ENCODE measurements around the gene BRAT1. TPM values are rescaled to one million over a fixed set of nuclear protein-coding genes. Genes with fewer than 3 reads are reported as not detected.
A peak's percentile ranks its signal among the peaks of the same experiment; 100 is the strongest.

BRAT1 gene
- total and polyA plus RNA-seq, 5 donors from 2014 or later: 21.4 to 36.6 (median 31.3) TPM

DNA sequence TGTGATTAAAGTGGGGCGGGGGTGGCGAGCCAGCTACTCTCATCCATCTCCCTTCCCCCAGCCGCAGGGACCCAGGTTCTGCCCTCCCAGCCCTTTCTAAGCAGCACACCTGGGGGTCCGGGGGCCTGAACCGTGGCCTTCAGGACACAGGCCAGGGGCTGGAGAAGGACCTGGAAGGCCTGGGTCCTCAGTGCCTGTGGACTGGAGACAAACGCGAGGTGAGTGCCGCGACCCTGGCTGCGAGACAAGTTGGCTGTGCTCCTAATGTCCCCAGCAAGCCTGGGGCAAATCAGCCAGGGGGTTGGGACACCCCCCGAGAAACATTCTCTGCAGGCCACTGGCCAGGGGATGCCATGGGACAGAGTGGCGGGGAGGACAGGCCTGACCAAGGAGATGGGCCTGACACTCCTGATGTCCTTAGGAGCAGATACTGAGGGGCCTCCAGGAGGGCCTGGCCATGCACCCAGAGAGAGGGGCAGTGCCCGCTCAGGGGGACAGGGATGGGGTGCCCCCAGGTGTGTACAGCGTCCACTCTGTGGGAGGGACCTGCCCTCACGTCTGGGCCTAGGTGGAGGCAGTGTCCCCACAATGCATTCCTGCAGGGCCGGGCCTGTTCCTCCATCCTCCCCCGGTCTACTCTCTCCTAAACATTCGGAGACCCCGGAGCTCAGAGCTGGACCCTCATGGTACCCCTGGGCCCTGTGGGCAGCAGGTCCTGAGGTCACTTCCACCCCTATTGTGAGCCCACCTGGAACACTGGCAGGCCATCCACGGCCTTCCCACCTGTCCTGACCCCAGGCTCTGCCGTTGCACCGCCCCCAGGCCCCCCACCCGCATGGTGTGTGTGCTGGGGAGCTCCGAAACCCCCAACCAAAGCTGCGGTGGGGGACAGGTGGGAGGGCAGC lies 13.1 kb downstream of the BRAT1 start:
- DNase-seq: peak in 1 of 3 donors; percentile 21
- ATAC-seq (ENCODE audit: low read depth in 2 of 2): no peak
- Mint-ChIP-seq H3K9me3 (peaks cover 0 to 10% (median 0%) of the 10 kb centered on the region in 7 donors), H3K36me3 (no peaks in the 10 kb centered on the region), H3K27me3 (no peaks in the 10 kb centered on the region), H3K4me1 (no peaks in the 10 kb centered on the region), H3K4me3 (no peak overlapping the region), H3K27ac (peak overlapping the region in 1 of 3 donors; percentile 66)
- H3K9me3 ChIP-seq (ENCODE audit: control insufficient read depth in 2 of 2, low read length in 2 of 2): no peaks in the 10 kb centered on the region
- H3K27ac ChIP-seq (ENCODE audit: insufficient read depth, low read length, poor library complexity, severe bottlenecking): no peak overlapping the region
- no peaks in the 10 kb centered on the region for H3K4me1 ChIP-seq (ENCODE audit: control insufficient read depth, insufficient read depth, low read length, poor library complexity, severe bottlenecking)
- no peak overlapping the region for H3K4me3 ChIP-seq (ENCODE audit: low read depth, low read length)
- H3K27me3 ChIP-seq (ENCODE audit: control insufficient read depth, insufficient read depth, low read length): no peaks in the 10 kb centered on the region
- peaks cover 27% of the 10 kb centered on the region for H3K36me3 ChIP-seq (ENCODE audit: control insufficient read depth, insufficient read depth, low read length)

DNA sequence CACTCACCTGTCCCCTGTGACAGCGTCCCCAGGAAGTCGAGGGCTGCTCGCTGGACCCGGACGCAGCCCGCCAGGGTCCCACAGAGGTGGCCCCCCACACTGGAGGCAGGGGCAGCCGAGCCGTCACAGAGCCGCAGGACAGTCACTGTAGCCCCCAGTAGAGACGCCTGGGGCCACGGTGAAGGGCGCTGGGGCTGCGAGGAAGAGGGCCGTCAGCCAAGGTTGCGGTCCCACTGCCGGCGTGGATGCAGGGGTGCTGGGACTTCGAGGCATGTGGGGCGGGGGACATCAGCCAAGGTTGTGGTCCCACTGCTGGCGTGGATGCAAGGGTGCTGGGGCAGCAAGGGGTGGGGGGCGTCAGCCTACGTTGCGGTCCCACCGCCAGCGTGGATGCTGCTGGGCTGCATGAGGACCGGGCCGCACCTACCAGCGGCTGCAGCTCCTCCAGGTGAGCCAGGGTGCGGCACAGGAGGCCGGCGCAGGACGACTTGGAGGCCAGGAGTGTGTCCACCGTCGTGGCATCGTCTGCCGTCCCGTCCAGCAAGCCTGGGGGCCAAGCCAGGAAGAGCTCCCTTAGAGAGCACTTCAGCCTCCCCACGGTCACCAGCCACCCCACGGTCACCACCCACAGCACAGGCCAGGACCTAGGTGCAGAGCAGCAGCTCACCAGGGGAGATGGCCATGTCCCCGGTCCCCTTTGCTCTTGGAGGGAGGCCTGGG lies 13.9 kb downstream of the BRAT1 start:
- Histone ChIP-seq H3K27ac (ENCODE audit: insufficient read depth, low read length, poor library complexity, severe bottlenecking) (no peak overlapping the region), H3K9me3 (ENCODE audit: control insufficient read depth in 2 of 2, low read length in 2 of 2) (no peaks in the 10 kb centered on the region), H3K36me3 (ENCODE audit: control insufficient read depth, insufficient read depth, low read length) (peaks cover 21% of the 10 kb centered on the region), H3K4me3 (ENCODE audit: low read depth, low read length) (no peak overlapping the region), H3K4me1 (ENCODE audit: control insufficient read depth, insufficient read depth, low read length, poor library complexity, severe bottlenecking) (no peaks in the 10 kb centered on the region), H3K27me3 (ENCODE audit: control insufficient read depth, insufficient read depth, low read length) (no peaks in the 10 kb centered on the region)
- no peak for ATAC-seq (ENCODE audit: low read depth in 2 of 2)
- Mint-ChIP-seq H3K4me1 (no peaks in the 10 kb centered on the region), H3K27me3 (no peaks in the 10 kb centered on the region), H3K9me3 (peaks cover 0 to 10% (median 0%) of the 10 kb centered on the region in 7 donors), H3K36me3 (no peaks in the 10 kb centered on the region), H3K27ac (no peak overlapping the region), H3K4me3 (no peak overlapping the region)
- DNase-seq: no peak

- H3K27me3 ChIP-seq (ENCODE audit: control insufficient read depth, insufficient read depth, low read length): no peaks in the 10 kb centered on the region
- no peaks in the 10 kb centered on the region for H3K4me1 Mint-ChIP-seq
- no peak overlapping the region for H3K27ac Mint-ChIP-seq
- H3K4me1 ChIP-seq (ENCODE audit: control insufficient read depth, insufficient read depth, low read length, poor library complexity, severe bottlenecking): no peaks in the 10 kb centered on the region
- no peaks in the 10 kb centered on the region for H3K27me3 Mint-ChIP-seq
- H3K4me3 Mint-ChIP-seq: peak overlapping the region in 1 of 4 donors; percentile 58
- H3K9me3 ChIP-seq (ENCODE audit: control insufficient read depth in 2 of 2, low read length in 2 of 2): no peaks in the 10 kb centered on the region
- peaks cover 0 to 10% (median 0%) of the 10 kb centered on the region in 7 donors for H3K9me3 Mint-ChIP-seq
- peaks cover 14% of the 10 kb centered on the region for H3K36me3 ChIP-seq (ENCODE audit: control insufficient read depth, insufficient read depth, low read length)
- ATAC-seq (ENCODE audit: low read depth in 2 of 2): no peak
- no peak overlapping the region for H3K27ac ChIP-seq (ENCODE audit: insufficient read depth, low read length, poor library complexity, severe bottlenecking)
- H3K36me3 Mint-ChIP-seq: no peaks in the 10 kb centered on the region
- no peak overlapping the region for H3K4me3 ChIP-seq (ENCODE audit: low read depth, low read length)
- DNase-seq: no peak
Observed at GRCh38 chr7:2540641-2541051, 14.7 kb downstream of the BRAT1 start.

DNA sequence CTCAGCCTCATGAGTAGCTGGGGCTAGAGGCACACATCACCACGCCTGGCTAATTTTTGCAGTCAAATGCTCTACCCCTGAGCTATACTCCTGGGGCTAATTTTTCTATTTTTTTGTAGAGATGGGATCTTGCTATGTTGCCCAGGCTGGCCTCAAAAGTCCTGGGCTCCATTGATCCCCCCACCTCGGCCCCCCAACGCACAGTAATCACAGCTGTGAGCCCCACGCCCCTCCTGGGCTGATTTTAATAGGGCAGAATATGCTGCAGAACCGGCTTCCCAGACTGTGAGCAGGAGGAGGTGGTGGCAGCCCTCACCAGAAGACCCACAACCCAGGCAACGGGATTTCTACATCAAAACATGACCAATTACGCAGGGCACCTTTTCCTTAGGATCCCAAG lies 15.2 kb downstream of the BRAT1 start:
- peak overlapping the region in 1 of 3 donors; percentile 43 for H3K27ac Mint-ChIP-seq

DNA sequence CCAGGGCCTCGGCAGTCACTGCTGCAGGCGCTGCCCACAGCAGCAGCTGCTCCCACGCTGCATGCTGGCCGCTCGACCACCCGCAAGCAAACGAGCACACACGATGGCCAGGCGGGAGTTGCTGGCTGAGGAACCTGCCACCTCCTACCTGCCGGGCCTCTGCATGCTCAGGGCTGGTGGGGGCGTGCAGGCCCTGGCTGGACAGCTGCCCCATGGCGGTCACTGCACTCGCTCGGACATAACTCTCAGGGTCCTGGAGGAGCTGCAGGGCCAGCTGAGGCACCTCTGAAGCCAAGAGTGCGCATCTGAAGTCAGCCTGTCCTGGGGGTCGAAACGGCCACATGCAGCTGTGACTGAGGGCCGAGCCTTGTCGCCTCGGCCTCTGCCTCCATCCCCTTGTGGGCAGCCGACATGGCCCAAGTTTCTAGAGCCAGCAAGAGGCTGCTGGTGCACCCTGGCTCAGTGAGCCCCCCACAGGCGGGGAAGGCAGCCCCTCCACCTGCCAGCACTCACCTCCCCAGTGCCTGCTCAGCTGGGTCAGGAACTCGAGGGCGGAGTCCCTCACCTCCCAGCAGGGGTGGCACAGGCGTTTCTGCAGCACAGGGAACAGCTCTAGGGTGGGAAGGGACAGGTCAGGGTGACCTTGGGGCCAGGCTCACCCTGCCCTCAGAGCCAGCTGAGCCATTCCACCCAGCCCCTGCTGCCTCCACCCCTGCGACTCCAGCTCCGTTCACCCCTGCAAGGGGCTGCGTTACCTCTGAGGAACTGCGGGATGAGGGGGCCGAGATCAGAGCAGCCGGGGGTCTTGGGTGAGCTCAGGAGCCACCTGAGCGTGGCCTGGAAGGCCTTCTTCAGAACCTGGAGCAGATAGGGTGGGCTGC lies 16.1 kb downstream of the BRAT1 start:
- H3K4me3 Mint-ChIP-seq: peak overlapping the region in 1 of 4 donors; percentile 58
- no peak overlapping the region for H3K4me3 ChIP-seq (ENCODE audit: low read depth, low read length)
- no peaks in the 10 kb centered on the region for H3K4me1 Mint-ChIP-seq
- H3K36me3 Mint-ChIP-seq: no peaks in the 10 kb centered on the region
- H3K27ac ChIP-seq (ENCODE audit: insufficient read depth, low read length, poor library complexity, severe bottlenecking): no peak overlapping the region
- H3K36me3 ChIP-seq (ENCODE audit: control insufficient read depth, insufficient read depth, low read length): peaks cover 7% of the 10 kb centered on the region
- DNase-seq: peak in 1 of 3 donors; percentile 25
- peak overlapping the region in 1 of 3 donors; percentile 9 for H3K27ac Mint-ChIP-seq
- H3K27me3 ChIP-seq (ENCODE audit: control insufficient read depth, insufficient read depth, low read length): no peaks in the 10 kb centered on the region
- peaks cover 0 to 8% (median 0%) of the 10 kb centered on the region in 7 donors for H3K9me3 Mint-ChIP-seq
- H3K9me3 ChIP-seq (ENCODE audit: control insufficient read depth in 2 of 2, low read length in 2 of 2): no peaks in the 10 kb centered on the region
- ATAC-seq (ENCODE audit: low read depth in 2 of 2): peak in 1 of 2 donors; percentile 9
- no peaks in the 10 kb centered on the region for H3K4me1 ChIP-seq (ENCODE audit: control insufficient read depth, insufficient read depth, low read length, poor library complexity, severe bottlenecking)
- no peaks in the 10 kb centered on the region for H3K27me3 Mint-ChIP-seq

More for the DNA sequence above, 15.2 kb downstream of the BRAT1 start:
- H3K9me3 Mint-ChIP-seq: peaks cover 0 to 10% (median 0%) of the 10 kb centered on the region in 7 donors
- no peak for DNase-seq
- H3K4me3 ChIP-seq (ENCODE audit: low read depth, low read length): no peak overlapping the region
- no peak overlapping the region for H3K27ac ChIP-seq (ENCODE audit: insufficient read depth, low read length, poor library complexity, severe bottlenecking)
- no peaks in the 10 kb centered on the region for H3K4me1 Mint-ChIP-seq
- no peaks in the 10 kb centered on the region for H3K27me3 Mint-ChIP-seq
- H3K36me3 ChIP-seq (ENCODE audit: control insufficient read depth, insufficient read depth, low read length): peaks cover 12% of the 10 kb centered on the region
- H3K36me3 Mint-ChIP-seq: no peaks in the 10 kb centered on the region
- H3K27me3 ChIP-seq (ENCODE audit: control insufficient read depth, insufficient read depth, low read length): no peaks in the 10 kb centered on the region
- no peaks in the 10 kb centered on the region for H3K4me1 ChIP-seq (ENCODE audit: control insufficient read depth, insufficient read depth, low read length, poor library complexity, severe bottlenecking)
- no peaks in the 10 kb centered on the region for H3K9me3 ChIP-seq (ENCODE audit: control insufficient read depth in 2 of 2, low read length in 2 of 2)
- H3K4me3 Mint-ChIP-seq: peak overlapping the region in 1 of 4 donors; percentile 58
- no peak for ATAC-seq (ENCODE audit: low read depth in 2 of 2)

GRCh38 chr7:2537981-2538851 lies 17.1 kb downstream of the BRAT1 start:
- H3K27ac ChIP-seq (ENCODE audit: insufficient read depth, low read length, poor library complexity, severe bottlenecking): no peak overlapping the region
- no peak for ATAC-seq (ENCODE audit: low read depth in 2 of 2)
- DNase-seq: peak in 1 of 3 donors; percentile 19
- H3K9me3 ChIP-seq (ENCODE audit: control insufficient read depth in 2 of 2, low read length in 2 of 2): no peaks in the 10 kb centered on the region
- H3K27ac Mint-ChIP-seq: no peak overlapping the region
- H3K27me3 ChIP-seq (ENCODE audit: control insufficient read depth, insufficient read depth, low read length): no peaks in the 10 kb centered on the region
- H3K27me3 Mint-ChIP-seq: no peaks in the 10 kb centered on the region
- H3K9me3 Mint-ChIP-seq: peaks cover 0 to 8% (median 0%) of the 10 kb centered on the region in 7 donors
- H3K36me3 ChIP-seq (ENCODE audit: control insufficient read depth, insufficient read depth, low read length): peaks cover 4% of the 10 kb centered on the region
- H3K4me1 ChIP-seq (ENCODE audit: control insufficient read depth, insufficient read depth, low read length, poor library complexity, severe bottlenecking): no peaks in the 10 kb centered on the region
- H3K4me3 ChIP-seq (ENCODE audit: low read depth, low read length): no peak overlapping the region
- no peaks in the 10 kb centered on the region for H3K36me3 Mint-ChIP-seq
- no peaks in the 10 kb centered on the region for H3K4me1 Mint-ChIP-seq
- H3K4me3 Mint-ChIP-seq: peak overlapping the region in 1 of 4 donors; percentile 58
